T-helper 2 cell treated with Interferon-gamma antibody and Interleukin-4, amounts not matched to agents 5 μg/mL and 100 μg/mL, for 36 hours (primary cell): ENCODE measurements around the gene PSMC3IP.
"Not testable (repeated sequence)": the region's sequence is repeated elsewhere in the genome, so short reads cannot be mapped to it uniquely, and the experiment has no call there.

Source experiments
- DNase-seq: peaks from one replicate; pipeline ENCODE4 v3.0.0; 2021; ENCODE audit warnings: low spot score
- H3K27ac Mint-ChIP-seq: one replicate; pipeline ENCODE4 v1.8.0; 2021; ENCODE audit warnings: mild to moderate bottlenecking, mixed read lengths
- H3K27me3 Mint-ChIP-seq: one replicate; pipeline ENCODE4 v1.8.0; 2021; ENCODE audit warnings: low read depth, mixed read lengths
- H3K36me3 Mint-ChIP-seq: one replicate; pipeline ENCODE4 v1.8.0; 2021; ENCODE audit warnings: low read depth, mixed read lengths
- H3K4me1 Mint-ChIP-seq: one replicate; pipeline ENCODE4 v1.8.0; 2021; ENCODE audit warnings: low read depth, mixed read lengths
- H3K4me3 Mint-ChIP-seq: one replicate; pipeline ENCODE4 v1.8.0; 2022; ENCODE audit warnings: mild to moderate bottlenecking, moderate library complexity, mixed read lengths
- H3K9me3 Mint-ChIP-seq: one replicate; pipeline ENCODE4 v1.8.0; 2021; ENCODE audit warnings: mixed read lengths

The PSMC3IP gene

GRCh38 chr17:42560246-42560645, 17.3 kb downstream of the PSMC3IP start:
- peaks cover 25% of the 10 kb centered on the region for H3K4me1 Mint-ChIP-seq
- no peak overlapping the region for H3K27ac Mint-ChIP-seq
- H3K9me3 Mint-ChIP-seq: no peaks in the 10 kb centered on the region
- peaks cover 13% of the 10 kb centered on the region for H3K36me3 Mint-ChIP-seq
- peak overlapping the region; percentile 56 for H3K4me3 Mint-ChIP-seq
- H3K27me3 Mint-ChIP-seq: no peaks in the 10 kb centered on the region
- DNase-seq: no peak

- no peak overlapping the region for H3K27ac Mint-ChIP-seq
- H3K27me3 Mint-ChIP-seq: no peaks in the 10 kb centered on the region
- DNase-seq: no peak
- no peaks in the 10 kb centered on the region for H3K9me3 Mint-ChIP-seq
- peaks cover 28% of the 10 kb centered on the region for H3K4me1 Mint-ChIP-seq
- H3K4me3 Mint-ChIP-seq: no peak overlapping the region
- peaks cover 10% of the 10 kb centered on the region for H3K36me3 Mint-ChIP-seq
These were observed 18.5 kb downstream of the PSMC3IP start for GRCh38 chr17:42559075-42559474.

- H3K9me3 Mint-ChIP-seq, H3K27ac Mint-ChIP-seq, H3K27me3 Mint-ChIP-seq, H3K36me3 Mint-ChIP-seq, DNase-seq: not testable (repeated sequence)
- Mint-ChIP-seq H3K4me1 (peaks cover 15% of the 10 kb centered on the region), H3K4me3 (peak overlapping the region; percentile 91)
These were observed 21.4 kb downstream of the PSMC3IP start for GRCh38 chr17:42555961-42556617.

- no peaks in the 10 kb centered on the region for H3K27me3 Mint-ChIP-seq
- peaks cover 14% of the 10 kb centered on the region for H3K4me1 Mint-ChIP-seq
- peaks cover 5% of the 10 kb centered on the region for H3K36me3 Mint-ChIP-seq
- DNase-seq: no peak
- H3K4me3 Mint-ChIP-seq: peak overlapping the region; percentile 91
- peak overlapping the region; percentile 92 for H3K27ac Mint-ChIP-seq
- no peaks in the 10 kb centered on the region for H3K9me3 Mint-ChIP-seq
These were observed 22.4 kb downstream of the PSMC3IP start for GRCh38 chr17:42555122-42555622.

- no peaks in the 10 kb centered on the region for H3K9me3 Mint-ChIP-seq
- peak overlapping the region; percentile 91 for H3K4me3 Mint-ChIP-seq
- peaks cover 5% of the 10 kb centered on the region for H3K36me3 Mint-ChIP-seq
- peak; percentile 81 for DNase-seq
- H3K4me1 Mint-ChIP-seq: peaks cover 14% of the 10 kb centered on the region
- H3K27me3 Mint-ChIP-seq: no peaks in the 10 kb centered on the region
- peak overlapping the region; percentile 92 for H3K27ac Mint-ChIP-seq
These were observed 23.0 kb downstream of the PSMC3IP start for GRCh38 chr17:42554250-42555121.

GRCh38 chr17:42553866-42554249, 23.7 kb downstream of the PSMC3IP start:
- H3K4me3 Mint-ChIP-seq: peak overlapping the region; percentile 91
- H3K9me3 Mint-ChIP-seq: no peaks in the 10 kb centered on the region
- H3K4me1 Mint-ChIP-seq: peaks cover 16% of the 10 kb centered on the region
- H3K36me3 Mint-ChIP-seq: peaks cover 5% of the 10 kb centered on the region
- no peaks in the 10 kb centered on the region for H3K27me3 Mint-ChIP-seq
- no peak for DNase-seq
- H3K27ac Mint-ChIP-seq: peak overlapping the region; percentile 92

- DNase-seq: no peak
- H3K27me3 Mint-ChIP-seq: no peaks in the 10 kb centered on the region
- peaks cover 16% of the 10 kb centered on the region for H3K4me1 Mint-ChIP-seq
- H3K9me3 Mint-ChIP-seq: no peaks in the 10 kb centered on the region
- peak overlapping the region; percentile 91 for H3K4me3 Mint-ChIP-seq
- H3K36me3 Mint-ChIP-seq: peaks cover 5% of the 10 kb centered on the region
- peak overlapping the region; percentile 63 for H3K27ac Mint-ChIP-seq
These were observed 24.2 kb downstream of the PSMC3IP start for GRCh38 chr17:42553161-42553818.

- not testable (repeated sequence) for DNase-seq, H3K9me3 Mint-ChIP-seq, H3K27me3 Mint-ChIP-seq, H3K36me3 Mint-ChIP-seq
- Mint-ChIP-seq H3K4me1 (peaks cover 16% of the 10 kb centered on the region), H3K27ac (peak within 1 kb of the TSS; percentile 63), H3K4me3 (peak within 1 kb of the TSS; percentile 91)
These were observed 24.8 kb downstream of the PSMC3IP start, which contains the start of gene HSD17B1 for GRCh38 chr17:42552736-42553135. Gene HSD17B1 (plus strand): TSS chr17:42552923. CDS start chr17:42552934, 11 bp downstream.

- no peak overlapping the region for H3K27ac Mint-ChIP-seq
- H3K9me3 Mint-ChIP-seq: no peaks in the 10 kb centered on the region
- no peaks in the 10 kb centered on the region for H3K27me3 Mint-ChIP-seq
- H3K4me3 Mint-ChIP-seq: peak overlapping the region; percentile 38
- peaks cover 8% of the 10 kb centered on the region for H3K36me3 Mint-ChIP-seq
- peaks cover 6% of the 10 kb centered on the region for H3K4me1 Mint-ChIP-seq
- DNase-seq: no peak
These were observed 28.4 kb downstream of the PSMC3IP start for GRCh38 chr17:42548993-42549755.

GRCh38 chr17:42548070-42548837, 29.3 kb downstream of the PSMC3IP start:
- H3K27me3 Mint-ChIP-seq: no peaks in the 10 kb centered on the region
- peak; percentile 68 for DNase-seq
- peaks cover 6% of the 10 kb centered on the region for H3K36me3 Mint-ChIP-seq
- H3K9me3 Mint-ChIP-seq: no peaks in the 10 kb centered on the region
- peaks cover 6% of the 10 kb centered on the region for H3K4me1 Mint-ChIP-seq
- no peak overlapping the region for H3K27ac Mint-ChIP-seq
- peak overlapping the region; percentile 38 for H3K4me3 Mint-ChIP-seq

- no peak for DNase-seq
- H3K27ac Mint-ChIP-seq: no peak overlapping the region
- H3K9me3 Mint-ChIP-seq: no peaks in the 10 kb centered on the region
- peaks cover 5% of the 10 kb centered on the region for H3K36me3 Mint-ChIP-seq
- peak overlapping the region; percentile 9 for H3K4me3 Mint-ChIP-seq
- H3K4me1 Mint-ChIP-seq: peaks cover 6% of the 10 kb centered on the region
- no peaks in the 10 kb centered on the region for H3K27me3 Mint-ChIP-seq
These were observed 29.8 kb downstream of the PSMC3IP start for GRCh38 chr17:42547698-42548069.

GRCh38 chr17:42547001-42547461, 30.5 kb downstream of the PSMC3IP start:
- Mint-ChIP-seq H3K27me3 (no peaks in the 10 kb centered on the region), H3K9me3 (no peaks in the 10 kb centered on the region), H3K36me3 (peaks cover 5% of the 10 kb centered on the region), H3K4me3 (no peak overlapping the region), H3K4me1 (peaks cover 6% of the 10 kb centered on the region), H3K27ac (no peak overlapping the region)
- no peak for DNase-seq
